Heart left ventricle (tissue), 16 donors: ENCODE results near the gene ANLN. TPM values are rescaled to one million over a fixed set of nuclear protein-coding genes. Genes with fewer than 3 reads are reported as not detected.

Source experiments
- ATAC-seq, 4 donors: fragments of 200-7000 bp; cut with Tn5 transposase; one replicate each; pipeline ENCODE4 v1.9.1; 2020 to 2022; ENCODE audit warnings: moderate library complexity in 4 of 4, mild to moderate bottlenecking in 3 of 4, moderate number of reproducible peaks in 1 of 4
- DNase-seq, 5 donors: peaks; one replicate each; pipeline ENCODE4 v3.0.0-alpha.2; 2020
- H3K27ac ChIP-seq, 12 donors: fragments of 200-600 bp; sonication (generic) in 4 of 12; one replicate each; pipeline versions ENCODE4 v1.5.0 to v1.8.0; 2016 to 2022; ENCODE audit warnings: mild to moderate bottlenecking in 2 of 12
- H3K27me3 ChIP-seq, 9 donors: fragments of 200-600 bp; sonication (generic) in 2 of 9; one replicate each; pipeline versions ENCODE4 v1.5.1 to v1.8.0; 2016 to 2022; ENCODE audit warnings: mild to moderate bottlenecking in 3 of 9
- H3K36me3 ChIP-seq, 9 donors: fragments of 200-600 bp; sonication (generic) in 2 of 9; one replicate each; pipeline versions ENCODE4 v1.5.0 to v1.8.0; 2018 to 2022; ENCODE audit warnings: mild to moderate bottlenecking in 2 of 9
- H3K4me1 ChIP-seq, 12 donors: fragments of 200-600 bp; sonication (generic) in 4 of 12; one replicate each; pipeline versions ENCODE4 v1.5.0 to v1.8.0; 2016 to 2022; ENCODE audit warnings: mild to moderate bottlenecking in 3 of 12
- H3K4me3 ChIP-seq, 12 donors: fragments of 200-600 bp; sonication (generic) in 4 of 12; one replicate each; pipeline versions ENCODE4 v1.5.0 to v1.8.0; 2017 to 2022; ENCODE audit warnings: mild to moderate bottlenecking in 9 of 12, moderate library complexity in 4 of 12
- H3K9me3 ChIP-seq, 12 donors: fragments of 200-600 bp; sonication (generic) in 4 of 12; one replicate each; pipeline versions ENCODE4 v1.5.0 to v1.8.0; 2016 to 2022; ENCODE audit warnings: mild to moderate bottlenecking in 1 of 12
- CTCF ChIP-seq, 12 donors: fragments of 200-600 bp; sonication (generic) in 4 of 12; IDR thresholded peaks; one replicate each; pipeline versions ENCODE4 v1.5.0 to v1.8.0; 2018 to 2022; ENCODE audit warnings: antibody characterized with exemption in 12 of 12, mild to moderate bottlenecking in 5 of 12
- POLR2A ChIP-seq, 2 donors: fragments of 450-650 bp; IDR thresholded peaks; one replicate each; pipeline ENCODE4 v1.6.1; 2017; ENCODE audit warnings: antibody characterized with exemption in 2 of 2, mild to moderate bottlenecking in 2 of 2, moderate library complexity in 2 of 2
- WGBS, 4 donors: extraction: QIAGEN DNeasy Blood & Tissue Kit in 2 of 4; methylation state at CpG; one replicate each; pipeline versions ENCODE4 v1.1.5 to v1.1.7; 2013 to 2018; 5-methylcytosine and 5-hydroxymethylcytosine counted together
- intact Hi-C, 10 donors: fragments of 100-400 bp; cut with DNase I; formaldehyde crosslinking; loops; one replicate each; pipeline versions ENCODE4 v1.11.1 to v1.14.2; 2022
- polyA plus RNA-seq, 2 donors: library from polyadenylated mRNA; stranded (reverse); fragments of 200-250 nt; gene quantifications; one replicate each; pipeline ENCODE4 v1.2.3, GENCODE V29; 2013
- total RNA-seq, 9 donors: library from RNA; depleted of rRNA in 2 of 9; stranded (reverse); fragments of >200 nt in 2 of 9; fragmentation: NEBNext Ultra II Directional in 3 of 9; extraction: Animal tissue kit (Norgen Biotek cat#: 25700) in 3 of 9; gene quantifications; one replicate each; pipeline versions ENCODE4 v1.1.0 to v1.2.4, GENCODE V29; 2016 to 2023
- donor health status: ischemic (EF 13 %, LVEDD 7.1; RV severe dilation, severe dysfunction).
- donor health status: healthy with polysubstance abuse.
- donor health status: DM: no; HTN: yes; CAD: no.
- donor health status: DM: no; HTN: no; CAD: no.
- donor health status: ischemic (EF 25% LVEDD 6.9; RV normal size, moderate dysfunction).
- donor health status: ischemic (EF 25% LVEDD 5.7; RV mildly dilated, moderate dysfunction).
- donor health status: healthy.
- donor health status: DM: yes; HTN: yes; CAD: no.
- donor health status: ischemic (EF 35%, LVEDD 5.7; RV mildly dilated, moderate dysfunction).
- donor health status: nonischemic (EF 11% LVEDD 7.7; RV severe dilation, severe dysfunction).
- donor health status: DM: yes; HTN: yes; CAD: no.
- donor health status: PGD.
- donor health status: ischemic (EF 29% LVEDD 5.4; RV normal size, mild dysfunction).
- donor health status: nonischemic (EF 23%, LVEDD 6.1; RV moderate dilation, normal function).

ANLN gene
- total and polyA plus RNA-seq, 11 donors, result 0.08 to 30.7 (median 1.5) TPM

- TF ChIP-seq POLR2A (IDR thresholded peaks at IDR 0.05), result no peak
- no peak for TF ChIP-seq CTCF (IDR thresholded peaks at IDR 0.05)
- intact Hi-C loops, result no loop called here
- Histone ChIP-seq H3K4me3 (no peak overlapping the region), H3K36me3 (peaks cover 0 to 5% (median 0%) of the 10 kb centered on the region in 9 donors), H3K4me1 (no peaks in the 10 kb centered on the region), H3K9me3 (no peaks in the 10 kb centered on the region), H3K27ac (no peak overlapping the region), H3K27me3 (no peaks in the 10 kb centered on the region)
- DNase-seq (no peak), ATAC-seq (no peak)
- WGBS, 4 donors, result 97 to 99% (median 98%) methylated on average over 3 of the region's 3 CpGs
Observed at GRCh38 chr7:36422072-36422471, 32.4 kb downstream of the ANLN start.

GRCh38 chr7:36423633-36424032, 34.0 kb downstream of the ANLN start:
- intact Hi-C loops, result no loop called here
- no peak for DNase-seq
- H3K36me3 ChIP-seq, result peaks cover 0 to 5% (median 0%) of the 10 kb centered on the region in 9 donors
- no peaks in the 10 kb centered on the region for H3K4me1 ChIP-seq
- WGBS, 4 donors, result 95 to 98% (median 97%) methylated on average over 2 of the region's 2 CpGs
- no peak overlapping the region for H3K4me3 ChIP-seq
- H3K27ac ChIP-seq, result no peak overlapping the region
- H3K9me3 ChIP-seq, result no peaks in the 10 kb centered on the region
- TF ChIP-seq CTCF (IDR thresholded peaks at IDR 0.05), result no peak
- no peak for TF ChIP-seq POLR2A (IDR thresholded peaks at IDR 0.05)
- ATAC-seq, result no peak
- H3K27me3 ChIP-seq, result no peaks in the 10 kb centered on the region

- Histone ChIP-seq H3K9me3 (peaks cover 0 to 10% (median 0%) of the 10 kb centered on the region in 12 donors), H3K4me3 (no peak overlapping the region), H3K36me3 (peaks cover 0 to 3% (median 0%) of the 10 kb centered on the region in 9 donors), H3K27ac (no peak overlapping the region), H3K4me1 (no peaks in the 10 kb centered on the region), H3K27me3 (no peaks in the 10 kb centered on the region)
- intact Hi-C loops, result no loop called here
- DNase-seq (no peak), ATAC-seq (no peak)
- 84 to 87% (median 86%) methylated on average over 2 of the region's 2 CpGs for WGBS, 4 donors
- no peak for TF ChIP-seq CTCF (IDR thresholded peaks at IDR 0.05)
- TF ChIP-seq POLR2A (IDR thresholded peaks at IDR 0.05), result no peak
Observed at GRCh38 chr7:36430186-36430585, 40.5 kb downstream of the ANLN start.

GRCh38 chr7:36430881-36431280, 41.2 kb downstream of the ANLN start:
- Histone ChIP-seq H3K27me3 (no peaks in the 10 kb centered on the region), H3K4me1 (no peaks in the 10 kb centered on the region), H3K27ac (no peak overlapping the region), H3K36me3 (peaks cover 0 to 3% (median 0%) of the 10 kb centered on the region in 9 donors), H3K4me3 (no peak overlapping the region), H3K9me3 (peaks cover 0 to 10% (median 0%) of the 10 kb centered on the region in 12 donors)
- DNase-seq (no peak), ATAC-seq (no peak)
- 71 to 81% (median 77%) methylated on average over 2 of the region's 2 CpGs for WGBS, 4 donors
- no peak for TF ChIP-seq CTCF (IDR thresholded peaks at IDR 0.05)
- TF ChIP-seq POLR2A (IDR thresholded peaks at IDR 0.05), result no peak
- intact Hi-C loops, result no loop called here
